ENCODE measurements around the gene IMPDH2.
A peak's percentile ranks its signal among the peaks of the same experiment; 100 is the strongest.

The IMPDH2 gene

DNA sequence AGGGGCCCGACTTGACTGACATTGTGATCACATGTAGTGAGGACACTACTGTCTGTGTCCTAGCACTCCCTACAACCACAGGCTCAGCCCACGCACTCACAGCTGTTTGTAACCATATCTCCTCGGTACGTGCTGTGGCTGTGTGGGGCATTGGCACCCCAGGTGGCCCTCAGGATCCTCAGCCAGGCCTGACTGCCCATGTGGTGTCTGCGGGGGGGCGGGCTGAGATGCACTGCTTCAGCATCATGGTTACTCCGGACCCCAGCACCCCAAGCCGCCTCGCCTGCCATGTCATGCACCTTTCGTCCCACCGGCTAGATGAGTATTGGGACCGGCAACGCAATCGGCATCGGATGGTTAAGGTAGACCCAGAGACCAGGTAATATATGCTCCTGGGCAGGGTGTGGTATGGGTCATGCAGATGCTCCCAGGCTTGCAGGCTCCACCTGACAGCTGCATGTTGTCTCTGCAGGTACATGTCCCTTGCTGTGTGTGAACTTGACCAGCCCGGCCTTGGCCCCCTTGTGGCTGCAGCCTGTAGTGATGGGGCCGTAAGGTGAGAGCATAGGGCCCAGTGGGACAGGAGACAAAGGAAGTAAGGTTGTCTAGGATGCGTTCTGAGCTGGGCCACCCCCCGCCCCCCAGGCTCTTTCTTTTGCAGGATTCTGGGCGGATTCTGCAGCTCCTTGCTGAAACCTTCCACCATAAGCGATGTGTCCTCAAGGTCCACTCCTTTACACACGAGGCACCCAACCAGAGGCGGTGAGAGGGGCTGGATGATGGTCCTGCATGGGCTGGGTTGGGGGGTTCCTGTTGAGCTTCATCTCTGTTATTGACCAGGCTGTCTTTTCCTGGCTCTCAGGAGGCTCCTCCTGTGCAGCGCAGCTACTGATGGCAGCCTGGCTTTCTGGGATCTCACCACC, 15.2 kb downstream of the IMPDH2 start:
- Histone ChIP-seq H4K20me1 (ENCODE audit: control insufficient read depth, insufficient read depth, low read depth, low read length) (peaks cover 9% of the 10 kb centered on the region; the same call in 1 of the 2 replicates), H3K36me3 (ENCODE audit: control insufficient read depth, low read length) (peaks cover 58% of the 10 kb centered on the region)
- TF ChIP-seq EZH2phosphoT487 (IDR thresholded peaks at IDR 0.05; ENCODE audit: borderline replicate concordance, low read length): no peak
- TF ChIP-seq, protein P1, sequence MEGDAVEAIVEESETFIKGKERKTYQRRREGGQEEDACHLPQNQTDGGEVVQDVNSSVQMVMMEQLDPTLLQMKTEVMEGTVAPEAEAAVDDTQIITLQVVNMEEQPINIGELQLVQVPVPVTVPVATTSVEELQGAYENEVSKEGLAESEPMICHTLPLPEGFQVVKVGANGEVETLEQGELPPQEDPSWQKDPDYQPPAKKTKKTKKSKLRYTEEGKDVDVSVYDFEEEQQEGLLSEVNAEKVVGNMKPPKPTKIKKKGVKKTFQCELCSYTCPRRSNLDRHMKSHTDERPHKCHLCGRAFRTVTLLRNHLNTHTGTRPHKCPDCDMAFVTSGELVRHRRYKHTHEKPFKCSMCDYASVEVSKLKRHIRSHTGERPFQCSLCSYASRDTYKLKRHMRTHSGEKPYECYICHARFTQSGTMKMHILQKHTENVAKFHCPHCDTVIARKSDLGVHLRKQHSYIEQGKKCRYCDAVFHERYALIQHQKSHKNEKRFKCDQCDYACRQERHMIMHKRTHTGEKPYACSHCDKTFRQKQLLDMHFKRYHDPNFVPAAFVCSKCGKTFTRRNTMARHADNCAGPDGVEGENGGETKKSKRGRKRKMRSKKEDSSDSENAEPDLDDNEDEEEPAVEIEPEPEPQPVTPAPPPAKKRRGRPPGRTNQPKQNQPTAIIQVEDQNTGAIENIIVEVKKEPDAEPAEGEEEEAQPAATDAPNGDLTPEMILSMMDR (IDR thresholded peaks at IDR 0.05; ENCODE audit: low read depth, low read length, poor library complexity, severe bottlenecking): peak; percentile 89

DNA sequence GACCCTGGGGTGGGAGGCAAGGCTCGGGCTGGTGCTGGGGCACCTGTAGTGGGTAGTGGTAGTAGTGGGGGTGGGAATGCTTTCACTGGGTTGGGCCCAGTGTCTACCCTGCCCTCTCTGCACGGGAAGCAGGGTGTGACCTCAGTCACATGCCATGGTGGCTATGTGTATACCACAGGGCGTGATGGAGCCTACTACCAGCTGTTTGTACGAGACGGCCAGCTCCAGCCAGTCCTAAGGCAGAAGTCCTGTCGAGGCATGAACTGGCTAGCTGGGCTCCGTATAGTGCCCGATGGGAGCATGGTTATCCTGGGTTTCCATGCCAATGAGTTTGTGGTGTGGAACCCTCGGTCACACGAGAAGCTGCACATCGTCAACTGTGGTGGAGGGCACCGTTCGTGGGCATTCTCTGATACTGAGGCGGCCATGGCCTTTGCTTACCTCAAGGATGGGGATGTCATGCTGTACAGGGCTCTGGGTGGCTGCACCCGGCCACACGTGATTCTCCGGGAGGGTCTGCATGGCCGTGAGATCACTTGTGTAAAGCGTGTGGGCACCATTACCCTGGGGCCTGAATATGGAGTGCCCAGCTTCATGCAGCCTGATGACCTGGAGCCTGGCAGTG, 16.0 kb downstream of the IMPDH2 start:
- Histone ChIP-seq H3K4me3 (ENCODE audit: low read length) (no peak overlapping the region), H3K27ac (ENCODE audit: low read depth, low read length) (no peak overlapping the region), H3K4me2 (ENCODE audit: low read length) (no peak overlapping the region), H3K27me3 (ENCODE audit: control insufficient read depth, low read length) (no peaks in the 10 kb centered on the region), H3K79me2 (ENCODE audit: control insufficient read depth, low read length) (peaks cover 54% of the 10 kb centered on the region), H3K9me3 (ENCODE audit: control insufficient read depth, insufficient read depth, low read length) (no peaks in the 10 kb centered on the region), H3K4me1 (ENCODE audit: control insufficient read depth, low read length) (peaks cover 19% of the 10 kb centered on the region), H3K9me2 (replicated peaks; ENCODE audit: control insufficient read depth, low read length) (no peaks in the 10 kb centered on the region), H4K20me1 (ENCODE audit: control insufficient read depth, insufficient read depth, low read depth, low read length) (peaks cover 13% of the 10 kb centered on the region), H3K36me3 (ENCODE audit: control insufficient read depth, low read length) (peaks cover 62% of the 10 kb centered on the region), H3F3A (ENCODE audit: control insufficient read depth, insufficient read depth) (peaks cover 9% of the 10 kb centered on the region)
- TF ChIP-seq EZH2phosphoT487 (IDR thresholded peaks at IDR 0.05; ENCODE audit: borderline replicate concordance, low read length): no peak
- TF ChIP-seq, protein P1 (IDR thresholded peaks at IDR 0.05; ENCODE audit: low read depth, low read length, poor library complexity, severe bottlenecking): no peak

More for the DNA sequence above, 15.2 kb downstream of the IMPDH2 start:
- no peak overlapping the region for H3K27ac ChIP-seq (ENCODE audit: low read depth, low read length)
- H3K4me1 ChIP-seq (ENCODE audit: control insufficient read depth, low read length): peaks cover 14% of the 10 kb centered on the region
- peaks cover 13% of the 10 kb centered on the region for H3F3A ChIP-seq (ENCODE audit: control insufficient read depth, insufficient read depth)
- no peaks in the 10 kb centered on the region for H3K9me2 ChIP-seq (replicated peaks; ENCODE audit: control insufficient read depth, low read length)
- H3K4me3 ChIP-seq (ENCODE audit: low read length): no peak overlapping the region
- H3K79me2 ChIP-seq (ENCODE audit: control insufficient read depth, low read length): peaks cover 47% of the 10 kb centered on the region
- H3K4me2 ChIP-seq (ENCODE audit: low read length): no peak overlapping the region
- H3K9me3 ChIP-seq (ENCODE audit: control insufficient read depth, insufficient read depth, low read length): no peaks in the 10 kb centered on the region
- H3K27me3 ChIP-seq (ENCODE audit: control insufficient read depth, low read length): no peaks in the 10 kb centered on the region

DNA sequence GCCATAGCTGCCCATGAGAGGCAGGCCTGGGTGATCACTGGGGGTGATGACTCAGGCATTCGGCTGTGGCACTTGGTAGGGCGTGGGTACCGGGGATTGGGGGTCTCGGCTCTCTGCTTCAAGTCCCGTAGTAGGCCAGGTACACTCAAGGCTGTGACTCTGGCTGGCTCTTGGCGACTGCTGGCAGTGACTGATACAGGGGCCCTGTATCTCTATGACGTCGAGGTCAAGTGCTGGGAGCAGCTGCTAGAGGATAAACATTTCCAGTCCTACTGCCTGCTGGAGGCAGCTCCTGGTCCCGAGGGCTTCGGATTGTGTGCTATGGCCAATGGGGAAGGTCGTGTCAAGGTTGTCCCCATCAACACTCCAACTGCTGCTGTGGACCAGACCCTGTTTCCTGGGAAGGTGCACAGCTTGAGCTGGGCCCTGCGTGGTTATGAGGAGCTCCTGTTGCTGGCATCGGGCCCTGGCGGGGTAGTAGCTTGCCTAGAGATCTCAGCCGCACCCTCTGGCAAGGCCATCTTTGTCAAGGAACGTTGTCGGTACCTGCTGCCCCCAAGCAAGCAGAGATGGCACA, 16.7 kb downstream of the IMPDH2 start:
- H3K36me3 ChIP-seq (ENCODE audit: control insufficient read depth, low read length): peaks cover 64% of the 10 kb centered on the region
- peaks cover 16% of the 10 kb centered on the region for H4K20me1 ChIP-seq (ENCODE audit: control insufficient read depth, insufficient read depth, low read depth, low read length)
- no peak overlapping the region for H3K27ac ChIP-seq (ENCODE audit: low read depth, low read length)
- no peak overlapping the region for H3K4me3 ChIP-seq (ENCODE audit: low read length)
- H3K9me2 ChIP-seq (replicated peaks; ENCODE audit: control insufficient read depth, low read length): no peaks in the 10 kb centered on the region
- H3K4me2 ChIP-seq (ENCODE audit: low read length): no peak overlapping the region
- H3K79me2 ChIP-seq (ENCODE audit: control insufficient read depth, low read length): peaks cover 61% of the 10 kb centered on the region
- no peaks in the 10 kb centered on the region for H3K9me3 ChIP-seq (ENCODE audit: control insufficient read depth, insufficient read depth, low read length)
- H3F3A ChIP-seq (ENCODE audit: control insufficient read depth, insufficient read depth): peaks cover 8% of the 10 kb centered on the region
- no peak for TF ChIP-seq EZH2phosphoT487 (IDR thresholded peaks at IDR 0.05; ENCODE audit: borderline replicate concordance, low read length)
- TF ChIP-seq, protein P1 (IDR thresholded peaks at IDR 0.05; ENCODE audit: low read depth, low read length, poor library complexity, severe bottlenecking): no peak
- H3K27me3 ChIP-seq (ENCODE audit: control insufficient read depth, low read length): no peaks in the 10 kb centered on the region
- peaks cover 17% of the 10 kb centered on the region for H3K4me1 ChIP-seq (ENCODE audit: control insufficient read depth, low read length)
